HG03103 (cell line): ENCODE measurements around the gene ZNF800.
"Not testable (repeated sequence)": the region's sequence is repeated elsewhere in the genome, so short reads cannot be mapped to it uniquely, and the experiment has no call there.

Experiments used
- ATAC-seq: cut with Tn5 transposase; IDR thresholded peaks from one replicate; pipeline ENCODE4 v1.9.1; 2021; ENCODE audit warnings: low read depth; ENCODE audit not compliant: unreplicated experiment

ZNF800 gene

GRCh38 chr7:127392566-127393367, at the start of gene ZNF800:
Gene ZNF800 (minus strand): TSS chr7:127392708. CDS start chr7:127391557, 1,151 bp downstream.
- ATAC-seq: peak; percentile 69

- ATAC-seq: no peak
These were observed 47.7 kb upstream of the ZNF800 start for GRCh38 chr7:127440206-127440605.

- ATAC-seq: no peak
These were observed 46.3 kb upstream of the ZNF800 start for GRCh38 chr7:127438836-127439235.

- ATAC-seq: no peak
These were observed 45.3 kb upstream of the ZNF800 start for GRCh38 chr7:127437837-127438236.

GRCh38 chr7:127437241-127437640, 44.7 kb upstream of the ZNF800 start:
- ATAC-seq: no peak

GRCh38 chr7:127429281-127429680, 36.8 kb upstream of the ZNF800 start:
- ATAC-seq: not testable (repeated sequence)

GRCh38 chr7:127419196-127419595, 26.7 kb upstream of the ZNF800 start:
- ATAC-seq: no peak

GRCh38 chr7:127418459-127418858, 26.0 kb upstream of the ZNF800 start:
- ATAC-seq: no peak

GRCh38 chr7:127417346-127417745, 24.8 kb upstream of the ZNF800 start:
- peak; percentile 59 for ATAC-seq

- ATAC-seq: no peak
These were observed 22.7 kb upstream of the ZNF800 start for GRCh38 chr7:127415060-127415742.

GRCh38 chr7:127413962-127414361, 21.5 kb upstream of the ZNF800 start:
- ATAC-seq: peak; percentile 63

- no peak for ATAC-seq
These were observed 20.8 kb upstream of the ZNF800 start for GRCh38 chr7:127413326-127413725.

GRCh38 chr7:127411176-127411575, 18.7 kb upstream of the ZNF800 start:
- no peak for ATAC-seq

- no peak for ATAC-seq
These were observed 17.1 kb upstream of the ZNF800 start for GRCh38 chr7:127409629-127410028.

GRCh38 chr7:127404286-127405072, 12.0 kb upstream of the ZNF800 start:
- no peak for ATAC-seq

- ATAC-seq: peak; percentile 27
These were observed 3.7 kb upstream of the ZNF800 start for GRCh38 chr7:127396184-127396583.

- not testable (repeated sequence) for ATAC-seq
These were observed 2.6 kb upstream of the ZNF800 start for GRCh38 chr7:127395104-127395503.

GRCh38 chr7:127393368-127394058, 1.0 kb upstream of the ZNF800 start:
- no peak for ATAC-seq

- peak; percentile 32 for ATAC-seq
These were observed 334 bp downstream of the ZNF800 start for GRCh38 chr7:127392182-127392565.

GRCh38 chr7:127391591-127392181, 822 bp downstream of the ZNF800 start:
- peak; percentile 35 for ATAC-seq
